CD4-positive, alpha-beta memory T cell (primary cell): ENCODE data around the gene DAPK3. TPM values are rescaled to one million over a fixed set of nuclear protein-coding genes. Genes with fewer than 3 reads are reported as not detected.
"Not testable (repeated sequence)": the region's sequence is repeated elsewhere in the genome, so short reads cannot be mapped to it uniquely, and the experiment has no call there.

Source experiments
- CTCF ChIA-PET: fragments of 350-600 bp; sonication (Branson Sonifier 250); formaldehyde crosslinking; loops from one replicate; lab custom pipeline; 2021; ENCODE audit warnings: inconsistent platforms; ENCODE audit not compliant: partially characterized antibody; lab: Charles Lee
- POLR2A ChIA-PET: fragments of 350-600 bp; sonication (Branson Sonifier 250); formaldehyde crosslinking; loops from one replicate; lab custom pipeline; 2021; ENCODE audit not compliant: partially characterized antibody; lab: Charles Lee
- DNase-seq, 5 donors: peaks; one replicate each; pipeline versions ENCODE4 v3.0.0 to v3.0.0-alpha.2; 2020 to 2022; ENCODE audit warnings: mixed read lengths in 1 of 5
- H3K27ac ChIP-seq: one replicate; pipeline ENCODE4 v1.7.0; 2013; ENCODE audit warnings: low read depth, low read length
- H3K27me3 ChIP-seq: 2 replicates; pipeline ENCODE4 v1.7.0; 2013; ENCODE audit warnings: mild to moderate bottlenecking, low read length, moderate library complexity; ENCODE audit not compliant: insufficient read depth
- H3K36me3 ChIP-seq: 2 replicates; pipeline ENCODE4 v1.7.0; 2013; ENCODE audit warnings: mild to moderate bottlenecking, low read length, moderate library complexity; ENCODE audit not compliant: insufficient read depth
- H3K4me1 ChIP-seq: 2 replicates; pipeline ENCODE4 v1.7.0; 2013; ENCODE audit warnings: mild to moderate bottlenecking, low read length, moderate library complexity; ENCODE audit not compliant: insufficient read depth
- H3K4me3 ChIP-seq, 2 donors: one replicate each; pipeline ENCODE4 v1.7.0; 2013; ENCODE audit warnings: low read length in 2 of 2, mild to moderate bottlenecking in 1 of 2
- H3K9me3 ChIP-seq, 2 donors: one replicate each; pipeline ENCODE4 v1.7.0; 2013; ENCODE audit warnings: low read length in 2 of 2, control low read depth in 1 of 2; ENCODE audit not compliant: control insufficient read depth in 1 of 2
- H3K27ac Mint-ChIP-seq, 7 donors: one replicate each; pipeline ENCODE4 v1.8.0; 2020 to 2021; ENCODE audit warnings: mixed read lengths in 7 of 7, mild to moderate bottlenecking in 6 of 7, inconsistent platforms in 3 of 7, moderate library complexity in 3 of 7
- H3K27me3 Mint-ChIP-seq, 2 donors: one replicate each; pipeline ENCODE4 v1.8.0; 2020 to 2021; ENCODE audit warnings: mixed read lengths in 2 of 2
- H3K36me3 Mint-ChIP-seq, 2 donors: one replicate each; pipeline ENCODE4 v1.8.0; 2020 to 2021; ENCODE audit warnings: mixed read lengths in 2 of 2, inconsistent platforms in 1 of 2, mild to moderate bottlenecking in 1 of 2
- H3K4me1 Mint-ChIP-seq, 4 donors: one replicate each; pipeline ENCODE4 v1.8.0; 2020 to 2021; ENCODE audit warnings: mixed read lengths in 4 of 4, mild to moderate bottlenecking in 1 of 4
- H3K4me3 Mint-ChIP-seq, 8 donors: one replicate each; pipeline ENCODE4 v1.8.0; 2020 to 2021; ENCODE audit warnings: mixed read lengths in 8 of 8, mild to moderate bottlenecking in 7 of 8, moderate library complexity in 6 of 8, inconsistent platforms in 3 of 8
- H3K9me3 Mint-ChIP-seq, 8 donors: one replicate each; pipeline ENCODE4 v1.8.0; 2020 to 2021; ENCODE audit warnings: mixed read lengths in 8 of 8, mild to moderate bottlenecking in 5 of 8, inconsistent platforms in 3 of 8, moderate library complexity in 1 of 8
- intact Hi-C: fragments of 100-400 bp; cut with micrococcal nuclease; formaldehyde crosslinking; loops from one replicate; pipeline ENCODE4 v1.15.1; 2023
- polyA plus RNA-seq, 2 donors: library from polyadenylated mRNA; unstranded; fragments of 300-500 nt; fragmentation: Illumina TruSeq; gene quantifications; one replicate each; pipeline ENCODE4 v1.2.3, GENCODE V29; 2021
- total RNA-seq, 2 experiments: library from RNA; stranded (reverse); gene quantifications; one replicate each; pipeline ENCODE4 v1.2.3, GENCODE V29; 2021

DAPK3 gene
- total and polyA plus RNA-seq, 4 experiments from 2014 or later, result 22.3 to 40.7 (median 33.0) TPM

- Histone ChIP-seq H3K4me3 (no peak overlapping the region), H3K4me1 (peaks cover 2% of the 10 kb centered on the region), H3K36me3 (peaks cover 41% of the 10 kb centered on the region), H3K9me3 (no peaks in the 10 kb centered on the region), H3K27ac (no peak overlapping the region), H3K27me3 (no peaks in the 10 kb centered on the region)
- DNase-seq, result no peak
- Mint-ChIP-seq H3K27ac (no peak overlapping the region), H3K27me3 (no peaks in the 10 kb centered on the region), H3K4me1 (peaks cover 2 to 15% (median 5%) of the 10 kb centered on the region in 4 donors), H3K36me3 (peaks cover 13 to 39% of the 10 kb centered on the region in 2 donors), H3K9me3 (no peaks in the 10 kb centered on the region), H3K4me3 (no peak overlapping the region)
- intact Hi-C loops, result no loop called here
- ChIA-PET CTCF (no interaction called here), POLR2A (no interaction called here)
Measured at GRCh38 chr19:3963458-3964255, 7.2 kb downstream of the DAPK3 start.

DNA sequence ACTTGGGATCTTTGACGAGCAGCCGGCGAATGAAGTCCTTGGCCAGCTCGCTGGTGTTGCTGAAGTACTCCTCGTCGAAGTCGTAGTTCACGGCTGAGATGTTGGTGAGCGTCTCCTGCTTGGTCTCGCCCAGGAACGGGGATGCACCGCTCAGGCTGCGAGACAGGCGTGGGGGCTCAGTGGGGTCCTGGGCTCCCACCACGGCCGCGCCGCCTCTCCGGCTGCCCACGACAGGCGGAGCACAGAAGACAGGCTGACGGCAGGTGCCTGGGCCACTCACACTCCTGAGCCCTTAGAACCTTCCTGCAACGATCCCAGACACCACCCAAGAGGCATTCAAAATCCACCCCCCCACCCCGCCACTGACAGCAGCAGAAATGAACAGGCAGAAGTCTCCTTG lies 9.9 kb downstream of the DAPK3 start:
- H3K4me3 Mint-ChIP-seq, result no peak overlapping the region
- no peaks in the 10 kb centered on the region for H3K27me3 Mint-ChIP-seq
- POLR2A ChIA-PET, result interaction anchor here (0.6 kb wide), 1 partner anchor 222 kb away, joined by 3 read pairs; no protein-coding TSS in a partner anchor
- DNase-seq, result no peak
- Histone ChIP-seq H3K4me3 (no peak overlapping the region), H3K36me3 (peaks cover 31% of the 10 kb centered on the region), H3K27me3 (no peaks in the 10 kb centered on the region), H3K27ac (no peak overlapping the region), H3K9me3 (no peaks in the 10 kb centered on the region), H3K4me1 (no peaks in the 10 kb centered on the region)
- CTCF ChIA-PET, result no interaction called here
- H3K27ac Mint-ChIP-seq, result no peak overlapping the region
- no peaks in the 10 kb centered on the region for H3K9me3 Mint-ChIP-seq
- intact Hi-C loops, result no loop called here
- H3K36me3 Mint-ChIP-seq, result peaks cover 13 to 36% of the 10 kb centered on the region in 2 donors
- H3K4me1 Mint-ChIP-seq, result peaks cover 0 to 7% (median 0%) of the 10 kb centered on the region in 4 donors

GRCh38 chr19:3959766-3960131 lies 11.2 kb downstream of the DAPK3 start:
- H3K4me1 ChIP-seq, result no peaks in the 10 kb centered on the region
- no peaks in the 10 kb centered on the region for H3K27me3 ChIP-seq
- ChIA-PET CTCF (no interaction called here), POLR2A (interaction anchor here (0.6 kb wide), 1 partner anchor 12 kb away, joined by 3 read pairs; no protein-coding TSS in a partner anchor)
- intact Hi-C loops, result no loop called here
- Mint-ChIP-seq H3K36me3 (peaks cover 13 to 29% of the 10 kb centered on the region in 2 donors), H3K4me1 (no peaks in the 10 kb centered on the region), H3K27me3 (no peaks in the 10 kb centered on the region), H3K27ac (no peak overlapping the region), H3K9me3 (no peaks in the 10 kb centered on the region), H3K4me3 (no peak overlapping the region)
- H3K36me3 ChIP-seq, result peaks cover 27% of the 10 kb centered on the region
- no peak overlapping the region for H3K27ac ChIP-seq
- H3K4me3 ChIP-seq, result no peak overlapping the region
- DNase-seq, result no peak
- H3K9me3 ChIP-seq, result no peaks in the 10 kb centered on the region

DNA sequence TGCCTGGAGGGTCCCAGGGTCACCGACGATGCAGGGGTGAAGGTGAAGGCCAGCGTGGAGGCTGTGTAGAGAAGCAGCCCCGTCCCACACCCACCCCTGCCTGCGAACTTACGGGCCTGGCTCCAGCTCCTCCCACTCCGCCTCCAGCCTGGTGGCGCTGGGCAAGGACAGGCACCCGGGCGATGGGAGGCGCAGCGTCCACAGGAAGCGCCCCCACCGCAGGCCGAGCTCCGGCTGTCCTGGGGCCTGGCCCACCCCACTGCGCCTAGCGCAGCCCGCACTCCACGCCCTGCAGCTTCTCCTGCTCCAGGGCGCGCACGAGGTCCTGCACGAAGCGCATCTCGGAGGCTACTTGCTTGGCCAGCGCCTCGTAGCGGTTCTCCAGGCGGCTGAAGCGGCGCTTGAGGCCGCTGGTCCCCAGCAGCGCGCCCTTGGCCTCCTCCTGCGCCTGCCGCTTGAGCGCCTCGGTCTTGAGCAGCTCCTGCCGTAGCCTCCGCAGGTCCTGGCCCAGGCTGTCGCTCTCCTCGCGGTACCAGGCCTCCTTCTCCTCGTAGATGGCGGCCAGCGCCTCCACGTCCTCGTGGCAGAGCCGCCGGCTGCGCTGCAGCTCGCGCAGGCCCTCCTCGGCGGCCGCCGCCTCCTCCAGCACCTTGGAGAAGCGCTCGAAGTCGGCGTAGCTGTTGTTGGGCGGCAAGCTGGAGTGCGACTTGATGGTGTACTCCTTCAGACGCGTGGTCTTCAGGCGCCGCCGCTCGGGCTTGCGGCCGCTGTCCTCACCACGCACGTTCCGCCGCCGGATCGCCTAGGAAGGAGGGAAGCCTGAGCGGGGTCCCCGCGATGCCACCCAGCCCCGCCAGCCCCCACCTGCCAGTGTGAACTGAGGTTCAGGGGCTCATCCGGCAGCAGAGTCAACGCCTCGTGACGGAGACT lies 11.8 kb downstream of the DAPK3 start:
- peaks cover 25% of the 10 kb centered on the region for H3K36me3 ChIP-seq
- H3K4me3 ChIP-seq, result no peak overlapping the region
- Mint-ChIP-seq H3K27me3 (no peaks in the 10 kb centered on the region), H3K4me1 (no peaks in the 10 kb centered on the region), H3K36me3 (peaks cover 13 to 26% of the 10 kb centered on the region in 2 donors), H3K9me3 (no peaks in the 10 kb centered on the region), H3K4me3 (no peak overlapping the region), H3K27ac (no peak overlapping the region)
- H3K27ac ChIP-seq, result no peak overlapping the region
- H3K9me3 ChIP-seq, result no peaks in the 10 kb centered on the region
- ChIA-PET POLR2A (interaction anchor here (0.6 kb wide), 1 partner anchor 11 kb away, joined by 3 read pairs; no protein-coding TSS in a partner anchor), CTCF (no interaction called here)
- intact Hi-C loops, result no loop called here
- no peak for DNase-seq
- no peaks in the 10 kb centered on the region for H3K4me1 ChIP-seq
- H3K27me3 ChIP-seq, result no peaks in the 10 kb centered on the region

- Mint-ChIP-seq H3K27me3 (no peaks in the 10 kb centered on the region), H3K4me1 (peaks cover 2 to 7% (median 4%) of the 10 kb centered on the region in 4 donors), H3K36me3 (peaks cover 4 to 8% of the 10 kb centered on the region in 2 donors), H3K4me3 (no peak overlapping the region), H3K27ac (no peak overlapping the region), H3K9me3 (no peaks in the 10 kb centered on the region)
- no peak for DNase-seq
- ChIA-PET CTCF (no interaction called here), POLR2A (no interaction called here)
- H3K36me3 ChIP-seq, result peaks cover 9% of the 10 kb centered on the region
- intact Hi-C loops, result no loop called here
- H3K4me3 ChIP-seq, result no peak overlapping the region
- no peaks in the 10 kb centered on the region for H3K4me1 ChIP-seq
- no peaks in the 10 kb centered on the region for H3K27me3 ChIP-seq
- H3K9me3 ChIP-seq, result no peaks in the 10 kb centered on the region
- H3K27ac ChIP-seq, result no peak overlapping the region
Measured at GRCh38 chr19:3955688-3956087, 15.2 kb downstream of the DAPK3 start.

GRCh38 chr19:3955276-3955675 lies 15.6 kb downstream of the DAPK3 start:
- H3K27ac Mint-ChIP-seq, H3K9me3 Mint-ChIP-seq, CTCF ChIA-PET, POLR2A ChIA-PET, H3K27me3 ChIP-seq, H3K36me3 Mint-ChIP-seq, H3K4me1 ChIP-seq, H3K27ac ChIP-seq, H3K9me3 ChIP-seq, intact Hi-C loops, DNase-seq, H3K27me3 Mint-ChIP-seq, H3K4me3 ChIP-seq, H3K4me3 Mint-ChIP-seq, H3K4me1 Mint-ChIP-seq, H3K36me3 ChIP-seq: not testable (repeated sequence)

DNA sequence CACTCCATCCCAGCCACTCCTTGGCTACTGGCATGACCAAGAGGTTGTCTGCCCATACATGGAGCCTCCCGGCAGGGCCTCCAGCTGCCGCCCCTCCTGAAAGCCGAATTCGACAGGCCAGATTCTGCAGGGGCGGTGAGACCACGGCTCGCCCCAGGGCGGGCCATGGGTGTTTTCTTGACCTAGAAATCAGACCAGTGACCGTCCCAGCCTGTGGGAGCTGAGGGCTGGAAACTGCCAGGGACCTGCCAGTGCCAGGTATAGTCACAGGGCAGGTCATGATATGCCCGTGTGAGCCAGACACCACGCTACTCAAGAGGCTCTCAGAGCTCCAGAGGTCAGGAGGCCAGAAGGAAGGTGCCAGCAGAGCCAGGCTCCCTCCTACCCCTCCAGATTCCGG lies 16.8 kb downstream of the DAPK3 start:
- H3K27ac Mint-ChIP-seq, result no peak overlapping the region
- peaks cover 2 to 7% (median 4%) of the 10 kb centered on the region in 4 donors for H3K4me1 Mint-ChIP-seq
- Histone ChIP-seq H3K9me3 (no peaks in the 10 kb centered on the region), H3K27me3 (no peaks in the 10 kb centered on the region), H3K36me3 (no peaks in the 10 kb centered on the region), H3K27ac (no peak overlapping the region), H3K4me3 (no peak overlapping the region), H3K4me1 (no peaks in the 10 kb centered on the region)
- peaks cover 0 to 6% of the 10 kb centered on the region in 2 donors for H3K36me3 Mint-ChIP-seq
- DNase-seq, result no peak
- H3K27me3 Mint-ChIP-seq, result no peaks in the 10 kb centered on the region
- no peak overlapping the region for H3K4me3 Mint-ChIP-seq
- H3K9me3 Mint-ChIP-seq, result no peaks in the 10 kb centered on the region
- ChIA-PET CTCF (no interaction called here), POLR2A (no interaction called here)
- intact Hi-C loops, result no loop called here
